Liver (tissue), 9 donors: ENCODE measurements around the gene IFNAR1. TPM values are rescaled to one million over a fixed set of nuclear protein-coding genes. Genes with fewer than 3 reads are reported as not detected.

Experiments used
- DNase-seq: peaks from one replicate; pipeline ENCODE4 v3.0.0-alpha.2; 2017; ENCODE audit warnings: low spot score
- H3K27ac ChIP-seq, 2 donors: one replicate each; pipeline ENCODE4 v1.7.0; 2013; ENCODE audit warnings: inconsistent platforms in 2 of 2, low read length in 2 of 2, control low read depth in 1 of 2, low read depth in 1 of 2, mild to moderate bottlenecking in 1 of 2
- H3K27me3 ChIP-seq, 4 donors: one replicate each; pipeline versions ENCODE4 v1.6.1 to v1.7.0; 2013; ENCODE audit warnings: low read length in 3 of 4, inconsistent platforms in 1 of 4, mild to moderate bottlenecking in 1 of 4, moderate library complexity in 1 of 4; ENCODE audit not compliant: control insufficient read depth in 4 of 4, insufficient read depth in 4 of 4
- H3K36me3 ChIP-seq, 4 donors: one replicate each; pipeline versions ENCODE4 v1.6.1 to v1.7.0; 2013; ENCODE audit warnings: low read length in 3 of 4, mild to moderate bottlenecking in 3 of 4, low read depth in 1 of 4, moderate library complexity in 1 of 4; ENCODE audit not compliant: control insufficient read depth in 4 of 4, insufficient read depth in 3 of 4
- H3K4me1 ChIP-seq, 4 donors: one replicate each; pipeline versions ENCODE4 v1.6.1 to v1.7.0; 2013; ENCODE audit warnings: low read length in 3 of 4, mild to moderate bottlenecking in 3 of 4, moderate library complexity in 1 of 4; ENCODE audit not compliant: control insufficient read depth in 4 of 4, insufficient read depth in 4 of 4
- H3K4me3 ChIP-seq, 3 donors: one replicate each; pipeline versions ENCODE4 v1.6.1 to v1.7.0; 2013; ENCODE audit warnings: low read length in 3 of 3, control low read depth in 1 of 3, low read depth in 1 of 3, mild to moderate bottlenecking in 1 of 3
- H3K9ac ChIP-seq, 2 donors: one replicate each; pipeline ENCODE4 v1.7.0; 2013; ENCODE audit warnings: low read length in 2 of 2, mild to moderate bottlenecking in 2 of 2, moderate library complexity in 2 of 2, control low read depth in 1 of 2, low read depth in 1 of 2
- H3K9me3 ChIP-seq, 4 donors: one replicate each; pipeline versions ENCODE4 v1.6.1 to v1.7.0; 2013; ENCODE audit warnings: low read length in 3 of 4; ENCODE audit not compliant: control insufficient read depth in 4 of 4
- EGR1 ChIP-seq, 2 donors: IDR thresholded peaks; 2 replicates each; pipeline ENCODE4 v1.6.1; 2016 to 2018; ENCODE audit warnings: antibody characterized with exemption in 2 of 2, low read depth in 2 of 2
- FOXA1 ChIP-seq: IDR thresholded peaks from 2 replicates; pipeline ENCODE4 v1.6.1; 2016; ENCODE audit warnings: antibody characterized with exemption
- FOXA2 ChIP-seq: IDR thresholded peaks from 2 replicates; pipeline ENCODE4 v1.6.1; 2016; ENCODE audit warnings: antibody characterized with exemption
- GABPA ChIP-seq, 2 donors: IDR thresholded peaks in 1 of 2; conservative IDR thresholded peaks in 1 of 2; 2 replicates each; pipeline ENCODE4 v1.6.1; 2016; ENCODE audit warnings: antibody characterized with exemption in 2 of 2, mild to moderate bottlenecking in 1 of 2, moderate library complexity in 1 of 2
- HNF4A ChIP-seq, 2 donors: conservative IDR thresholded peaks; 2 replicates each; pipeline ENCODE4 v1.6.1; 2016; ENCODE audit warnings: antibody characterized with exemption in 2 of 2, mild to moderate bottlenecking in 2 of 2
- HNF4G ChIP-seq: IDR thresholded peaks from 2 replicates; pipeline ENCODE4 v1.6.1; 2016; ENCODE audit warnings: antibody characterized with exemption
- JUND ChIP-seq, 2 donors: IDR thresholded peaks; 2 replicates each; pipeline ENCODE4 v1.6.1; 2016; ENCODE audit warnings: antibody characterized with exemption in 2 of 2
- NR2F2 ChIP-seq: IDR thresholded peaks from 2 replicates; pipeline ENCODE4 v1.6.1; 2016; ENCODE audit warnings: antibody characterized with exemption
- RAD21 ChIP-seq, 2 donors: IDR thresholded peaks; 2 replicates each; pipeline ENCODE4 v1.6.1; 2016; ENCODE audit warnings: antibody characterized with exemption in 2 of 2, mild to moderate bottlenecking in 2 of 2
- RXRA ChIP-seq, 2 donors: IDR thresholded peaks; 2 replicates each; pipeline ENCODE4 v1.6.1; 2017 to 2018; ENCODE audit warnings: antibody characterized with exemption in 2 of 2, mild to moderate bottlenecking in 1 of 2
- SP1 ChIP-seq: IDR thresholded peaks from 2 replicates; pipeline ENCODE4 v1.6.1; 2018; ENCODE audit warnings: antibody characterized with exemption, mild to moderate bottlenecking
- TAF1 ChIP-seq: conservative IDR thresholded peaks from 2 replicates; pipeline ENCODE4 v1.6.1; 2016; ENCODE audit warnings: antibody characterized with exemption, mild to moderate bottlenecking
- YY1 ChIP-seq: IDR thresholded peaks from 2 replicates; pipeline ENCODE4 v1.6.1; 2016; ENCODE audit warnings: antibody characterized with exemption, mild to moderate bottlenecking
- WGBS: extraction: QIAGEN DNeasy Blood & Tissue Kit; methylation state at CpG from one replicate; pipeline ENCODE4 v1.1.7; 2013; 5-methylcytosine and 5-hydroxymethylcytosine counted together
- polyA plus RNA-seq, 2 donors: library from polyadenylated mRNA; stranded (reverse) in 1 of 2; unstranded in 1 of 2; fragments of 200-250 nt in 1 of 2; fragments of >200 nt in 1 of 2; fragmentation: Nextera tagmentation in 1 of 2; extraction: Ambion mirVana in 1 of 2; gene quantifications; one replicate each; pipeline versions ENCODE4 v1.2.1 to v1.2.3, GENCODE V29; 2013 to 2015
- total RNA-seq, 2 donors: library from RNA; depleted of rRNA; stranded (reverse); fragments of >200 nt; gene quantifications; one replicate each; pipeline ENCODE4 v1.2.3, GENCODE V29; 2014
- TF ChIP-seq, protein P1 (sequence below): IDR thresholded peaks from 2 replicates; pipeline ENCODE4 v1.6.1; 2016; ENCODE audit warnings: antibody characterized with exemption
- TF ChIP-seq, protein P2 (sequence below): IDR thresholded peaks from 2 replicates; pipeline ENCODE4 v1.6.1; 2016; ENCODE audit warnings: antibody characterized with exemption
- TF ChIP-seq, protein P3 (sequence below): IDR thresholded peaks from 2 replicates; pipeline ENCODE4 v1.6.1; 2016; ENCODE audit warnings: antibody characterized with exemption
- TF ChIP-seq, protein P4 (sequence below): IDR thresholded peaks from 2 replicates; pipeline ENCODE4 v1.6.1; 2016; ENCODE audit warnings: antibody characterized with exemption, mild to moderate bottlenecking
- TF ChIP-seq, protein P5 (sequence below): fragments of 150-350 bp; IDR thresholded peaks from 2 replicates; pipeline ENCODE4 v1.5.1; 2017; ENCODE audit warnings: improper control_type of control experiment, low read depth, low read length; ENCODE audit not compliant: missing input control
- donor health status: healthy.
- donor health status: healthy.
- donor health status: healthy.
- donor health status: healthy.
- donor health status: healthy.

The IFNAR1 gene
- total and polyA plus RNA-seq, 4 donors, result 31.1 to 54.3 (median 46.2) TPM

DNA sequence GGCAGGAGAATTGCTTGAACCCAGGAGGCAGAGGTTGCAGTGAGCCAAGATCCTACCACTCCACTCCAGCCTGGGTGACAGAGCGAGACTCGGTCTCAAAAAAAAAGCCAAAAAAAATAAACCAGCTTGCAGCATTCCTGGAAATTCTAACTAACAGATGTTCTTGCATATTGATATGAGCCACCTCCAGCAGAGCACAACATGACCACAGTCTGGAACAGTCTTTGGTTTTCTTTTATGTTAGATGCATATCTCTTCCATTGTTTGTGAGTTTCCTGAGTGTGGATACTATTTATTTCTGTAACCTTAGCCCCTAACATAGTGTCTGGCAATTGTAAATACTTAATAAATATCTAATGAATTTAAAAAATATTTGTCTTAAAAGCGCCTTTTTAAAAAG lies 23.9 kb downstream of the IFNAR1 start:
- Histone ChIP-seq H3K27me3 (no peaks in the 10 kb centered on the region), H3K27ac (no peak overlapping the region), H3K4me1 (no peaks in the 10 kb centered on the region), H3K9me3 (no peaks in the 10 kb centered on the region), H3K4me3 (no peak overlapping the region), H3K9ac (no peak overlapping the region), H3K36me3 (peaks cover 9 to 49% (median 37%) of the 10 kb centered on the region in 4 donors)
- no peak for TF ChIP-seq GABPA (IDR thresholded peaks at IDR 0.05 in 1 of 2, conservative IDR thresholded peaks at IDR 0.05 in 1 of 2)
- TF ChIP-seq, protein P1, sequence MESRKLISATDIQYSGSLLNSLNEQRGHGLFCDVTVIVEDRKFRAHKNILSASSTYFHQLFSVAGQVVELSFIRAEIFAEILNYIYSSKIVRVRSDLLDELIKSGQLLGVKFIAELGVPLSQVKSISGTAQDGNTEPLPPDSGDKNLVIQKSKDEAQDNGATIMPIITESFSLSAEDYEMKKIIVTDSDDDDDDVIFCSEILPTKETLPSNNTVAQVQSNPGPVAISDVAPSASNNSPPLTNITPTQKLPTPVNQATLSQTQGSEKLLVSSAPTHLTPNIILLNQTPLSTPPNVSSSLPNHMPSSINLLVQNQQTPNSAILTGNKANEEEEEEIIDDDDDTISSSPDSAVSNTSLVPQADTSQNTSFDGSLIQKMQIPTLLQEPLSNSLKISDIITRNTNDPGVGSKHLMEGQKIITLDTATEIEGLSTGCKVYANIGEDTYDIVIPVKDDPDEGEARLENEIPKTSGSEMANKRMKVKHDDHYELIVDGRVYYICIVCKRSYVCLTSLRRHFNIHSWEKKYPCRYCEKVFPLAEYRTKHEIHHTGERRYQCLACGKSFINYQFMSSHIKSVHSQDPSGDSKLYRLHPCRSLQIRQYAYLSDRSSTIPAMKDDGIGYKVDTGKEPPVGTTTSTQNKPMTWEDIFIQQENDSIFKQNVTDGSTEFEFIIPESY, result no peak
- TF ChIP-seq JUND (IDR thresholded peaks at IDR 0.05), result no peak
- no peak for TF ChIP-seq RXRA (IDR thresholded peaks at IDR 0.05)
- no peak for DNase-seq
- 88% methylated on average over 3 of the region's 3 CpGs for WGBS

DNA sequence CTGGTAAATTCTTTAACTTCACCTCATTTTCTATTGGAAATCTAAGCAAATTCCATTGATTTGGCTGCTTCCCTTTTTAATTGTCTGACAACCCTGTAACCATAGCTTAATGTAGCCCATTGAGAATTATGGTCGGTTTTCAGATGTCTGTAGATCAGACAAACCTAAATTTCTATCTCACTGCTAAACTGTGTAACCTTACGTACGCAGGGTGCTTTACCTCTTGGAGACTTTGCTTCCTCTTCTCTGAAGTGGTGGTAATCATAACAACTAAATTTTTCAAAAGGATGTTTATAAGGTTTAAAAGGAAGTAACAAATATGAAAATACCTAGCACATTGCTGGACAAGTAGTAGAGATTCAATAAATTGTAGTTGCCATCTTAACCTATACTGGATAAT lies 25.9 kb downstream of the IFNAR1 start:
- Histone ChIP-seq H3K9me3 (no peaks in the 10 kb centered on the region), H3K27ac (no peak overlapping the region), H3K9ac (no peak overlapping the region), H3K4me3 (no peak overlapping the region), H3K27me3 (no peaks in the 10 kb centered on the region), H3K36me3 (peaks cover 5 to 56% (median 27%) of the 10 kb centered on the region in 4 donors), H3K4me1 (no peaks in the 10 kb centered on the region)
- 95% methylated on average over 3 of the region's 3 CpGs for WGBS
- TF ChIP-seq, protein P2, sequence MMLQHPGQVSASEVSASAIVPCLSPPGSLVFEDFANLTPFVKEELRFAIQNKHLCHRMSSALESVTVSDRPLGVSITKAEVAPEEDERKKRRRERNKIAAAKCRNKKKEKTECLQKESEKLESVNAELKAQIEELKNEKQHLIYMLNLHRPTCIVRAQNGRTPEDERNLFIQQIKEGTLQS, result no peak
- TF ChIP-seq HNF4G, result no peak
- TF ChIP-seq RAD21 (IDR thresholded peaks at IDR 0.05), result no peak
- TF ChIP-seq HNF4A (conservative IDR thresholded peaks at IDR 0.05), result no peak
- TF ChIP-seq, protein P1, result no peak
- TF ChIP-seq, protein P3, sequence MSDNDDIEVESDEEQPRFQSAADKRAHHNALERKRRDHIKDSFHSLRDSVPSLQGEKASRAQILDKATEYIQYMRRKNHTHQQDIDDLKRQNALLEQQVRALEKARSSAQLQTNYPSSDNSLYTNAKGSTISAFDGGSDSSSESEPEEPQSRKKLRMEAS, result no peak
- TF ChIP-seq FOXA2, result no peak
- TF ChIP-seq SP1, result no peak
- TF ChIP-seq EGR1 (IDR thresholded peaks at IDR 0.05; ENCODE audit: low read depth in 2 of 2), result no peak
- TF ChIP-seq TAF1, result no peak
- no peak for TF ChIP-seq FOXA1
- TF ChIP-seq, protein P4, sequence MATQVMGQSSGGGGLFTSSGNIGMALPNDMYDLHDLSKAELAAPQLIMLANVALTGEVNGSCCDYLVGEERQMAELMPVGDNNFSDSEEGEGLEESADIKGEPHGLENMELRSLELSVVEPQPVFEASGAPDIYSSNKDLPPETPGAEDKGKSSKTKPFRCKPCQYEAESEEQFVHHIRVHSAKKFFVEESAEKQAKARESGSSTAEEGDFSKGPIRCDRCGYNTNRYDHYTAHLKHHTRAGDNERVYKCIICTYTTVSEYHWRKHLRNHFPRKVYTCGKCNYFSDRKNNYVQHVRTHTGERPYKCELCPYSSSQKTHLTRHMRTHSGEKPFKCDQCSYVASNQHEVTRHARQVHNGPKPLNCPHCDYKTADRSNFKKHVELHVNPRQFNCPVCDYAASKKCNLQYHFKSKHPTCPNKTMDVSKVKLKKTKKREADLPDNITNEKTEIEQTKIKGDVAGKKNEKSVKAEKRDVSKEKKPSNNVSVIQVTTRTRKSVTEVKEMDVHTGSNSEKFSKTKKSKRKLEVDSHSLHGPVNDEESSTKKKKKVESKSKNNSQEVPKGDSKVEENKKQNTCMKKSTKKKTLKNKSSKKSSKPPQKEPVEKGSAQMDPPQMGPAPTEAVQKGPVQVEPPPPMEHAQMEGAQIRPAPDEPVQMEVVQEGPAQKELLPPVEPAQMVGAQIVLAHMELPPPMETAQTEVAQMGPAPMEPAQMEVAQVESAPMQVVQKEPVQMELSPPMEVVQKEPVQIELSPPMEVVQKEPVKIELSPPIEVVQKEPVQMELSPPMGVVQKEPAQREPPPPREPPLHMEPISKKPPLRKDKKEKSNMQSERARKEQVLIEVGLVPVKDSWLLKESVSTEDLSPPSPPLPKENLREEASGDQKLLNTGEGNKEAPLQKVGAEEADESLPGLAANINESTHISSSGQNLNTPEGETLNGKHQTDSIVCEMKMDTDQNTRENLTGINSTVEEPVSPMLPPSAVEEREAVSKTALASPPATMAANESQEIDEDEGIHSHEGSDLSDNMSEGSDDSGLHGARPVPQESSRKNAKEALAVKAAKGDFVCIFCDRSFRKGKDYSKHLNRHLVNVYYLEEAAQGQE, result no peak
- TF ChIP-seq YY1, result no peak
- TF ChIP-seq, protein P5, sequence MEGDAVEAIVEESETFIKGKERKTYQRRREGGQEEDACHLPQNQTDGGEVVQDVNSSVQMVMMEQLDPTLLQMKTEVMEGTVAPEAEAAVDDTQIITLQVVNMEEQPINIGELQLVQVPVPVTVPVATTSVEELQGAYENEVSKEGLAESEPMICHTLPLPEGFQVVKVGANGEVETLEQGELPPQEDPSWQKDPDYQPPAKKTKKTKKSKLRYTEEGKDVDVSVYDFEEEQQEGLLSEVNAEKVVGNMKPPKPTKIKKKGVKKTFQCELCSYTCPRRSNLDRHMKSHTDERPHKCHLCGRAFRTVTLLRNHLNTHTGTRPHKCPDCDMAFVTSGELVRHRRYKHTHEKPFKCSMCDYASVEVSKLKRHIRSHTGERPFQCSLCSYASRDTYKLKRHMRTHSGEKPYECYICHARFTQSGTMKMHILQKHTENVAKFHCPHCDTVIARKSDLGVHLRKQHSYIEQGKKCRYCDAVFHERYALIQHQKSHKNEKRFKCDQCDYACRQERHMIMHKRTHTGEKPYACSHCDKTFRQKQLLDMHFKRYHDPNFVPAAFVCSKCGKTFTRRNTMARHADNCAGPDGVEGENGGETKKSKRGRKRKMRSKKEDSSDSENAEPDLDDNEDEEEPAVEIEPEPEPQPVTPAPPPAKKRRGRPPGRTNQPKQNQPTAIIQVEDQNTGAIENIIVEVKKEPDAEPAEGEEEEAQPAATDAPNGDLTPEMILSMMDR, result no peak
- no peak for TF ChIP-seq NR2F2
- TF ChIP-seq GABPA (IDR thresholded peaks at IDR 0.05 in 1 of 2, conservative IDR thresholded peaks at IDR 0.05 in 1 of 2), result no peak
- DNase-seq, result no peak
